Fibroblast of lung (primary cell): ENCODE results near the gene SULT1C2.

Source experiments
- EZH2 ChIP-seq: IDR thresholded peaks from 2 replicates; pipeline ENCODE4 v1.5.1; 2012; ENCODE audit warnings: low read length, control low read depth, mild to moderate bottlenecking; ENCODE audit errors: missing control alignments
- TF ChIP-seq, protein P1 (sequence below), 2 donors: IDR thresholded peaks in 1 of 2; conservative IDR thresholded peaks in 1 of 2; 1 replicate in 1 of 2; 2 replicates in 1 of 2; pipeline ENCODE4 v1.5.1; 2011 to 2012; ENCODE audit warnings: low read length in 2 of 2, control low read depth in 1 of 2, inconsistent platforms in 1 of 2, low read depth in 1 of 2, mild to moderate bottlenecking in 1 of 2

DNA sequence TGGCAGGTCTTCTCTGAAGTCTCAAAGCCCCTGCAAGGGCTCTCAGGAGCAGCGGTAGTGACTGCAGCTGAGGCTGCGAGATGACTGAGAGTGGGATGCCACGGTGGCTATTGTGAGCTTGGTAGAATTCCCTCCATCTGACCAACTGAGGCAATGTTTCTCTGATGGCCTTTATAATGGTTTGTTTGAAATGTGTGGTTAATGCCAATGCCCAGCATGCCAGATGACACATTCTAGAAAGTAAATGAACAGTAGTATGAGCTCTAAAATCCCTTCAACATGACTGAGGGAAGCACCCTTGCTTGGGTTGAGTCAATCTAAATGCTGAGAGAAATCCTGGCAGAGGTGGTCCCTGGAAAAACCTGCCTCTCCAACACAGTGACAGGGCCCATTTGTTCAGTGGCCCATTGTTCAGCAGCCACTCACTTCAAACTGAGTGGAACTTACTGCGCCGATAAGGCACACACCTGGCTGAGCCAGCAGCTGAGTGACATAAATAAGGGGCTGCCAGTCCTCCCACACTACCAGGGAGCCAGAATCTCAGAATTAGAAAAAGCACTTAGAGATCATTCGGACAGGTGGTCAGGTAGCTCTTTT, 31.7 kb downstream of the SULT1C2 start:
- TF ChIP-seq, protein P1, sequence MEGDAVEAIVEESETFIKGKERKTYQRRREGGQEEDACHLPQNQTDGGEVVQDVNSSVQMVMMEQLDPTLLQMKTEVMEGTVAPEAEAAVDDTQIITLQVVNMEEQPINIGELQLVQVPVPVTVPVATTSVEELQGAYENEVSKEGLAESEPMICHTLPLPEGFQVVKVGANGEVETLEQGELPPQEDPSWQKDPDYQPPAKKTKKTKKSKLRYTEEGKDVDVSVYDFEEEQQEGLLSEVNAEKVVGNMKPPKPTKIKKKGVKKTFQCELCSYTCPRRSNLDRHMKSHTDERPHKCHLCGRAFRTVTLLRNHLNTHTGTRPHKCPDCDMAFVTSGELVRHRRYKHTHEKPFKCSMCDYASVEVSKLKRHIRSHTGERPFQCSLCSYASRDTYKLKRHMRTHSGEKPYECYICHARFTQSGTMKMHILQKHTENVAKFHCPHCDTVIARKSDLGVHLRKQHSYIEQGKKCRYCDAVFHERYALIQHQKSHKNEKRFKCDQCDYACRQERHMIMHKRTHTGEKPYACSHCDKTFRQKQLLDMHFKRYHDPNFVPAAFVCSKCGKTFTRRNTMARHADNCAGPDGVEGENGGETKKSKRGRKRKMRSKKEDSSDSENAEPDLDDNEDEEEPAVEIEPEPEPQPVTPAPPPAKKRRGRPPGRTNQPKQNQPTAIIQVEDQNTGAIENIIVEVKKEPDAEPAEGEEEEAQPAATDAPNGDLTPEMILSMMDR (conservative IDR thresholded peaks at IDR 0.05 in 1 of 2, IDR thresholded peaks at IDR 0.05 in 1 of 2; ENCODE audit: low read depth in 1 of 2, low read length in 2 of 2), result no peak
- no peak for TF ChIP-seq EZH2
